Retina (tissue), 1 donor: Measurements from ENCODE around the gene ARHGEF2.

ENCODE experiments used
- DNase-seq: peaks from one replicate; pipeline ENCODE4 v3.0.0-alpha.2; 2016

The ARHGEF2 gene

DNA sequence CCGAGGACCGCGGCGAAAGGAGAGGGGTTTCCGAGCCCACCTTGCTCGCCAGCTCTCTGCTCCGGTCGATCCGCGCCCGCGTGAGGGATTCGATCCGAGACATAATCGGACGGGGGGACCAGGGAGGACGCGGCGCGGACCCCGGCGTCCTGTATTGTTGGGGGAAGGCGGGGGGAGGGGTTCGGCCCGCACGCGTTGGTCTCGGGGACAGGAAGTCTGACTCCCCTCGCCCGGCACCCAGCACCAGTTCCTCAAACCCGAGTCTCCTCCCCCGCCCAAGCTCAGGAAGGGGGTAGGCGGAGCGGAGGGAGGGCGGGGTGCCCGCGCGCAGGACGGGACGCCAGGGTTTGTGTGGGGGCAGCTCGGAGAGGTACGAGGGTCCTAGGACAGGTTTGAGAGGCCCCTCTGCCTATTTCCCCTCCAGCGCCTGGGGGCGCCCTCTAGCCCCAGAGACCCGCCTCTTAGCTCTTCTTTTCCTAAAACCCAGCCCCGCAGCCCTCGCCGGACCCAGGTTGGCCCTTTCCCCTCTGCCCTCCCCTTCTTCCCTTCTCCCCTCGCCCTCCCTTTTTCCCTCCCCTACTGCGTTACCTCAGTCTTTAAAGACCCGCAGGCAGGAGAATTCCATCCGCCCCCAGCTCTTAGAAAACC lies at the start of gene ARHGEF2:
Gene ARHGEF2 (minus strand): TSS at position 223 of the 648 bp plus-strand sequence. CDS start 120 bp downstream, at position 103.
- peak; percentile 74 for DNase-seq

GRCh38 chr1:156026588-156026987 lies 48.2 kb upstream of the ARHGEF2 start:
- no peak for DNase-seq

DNA sequence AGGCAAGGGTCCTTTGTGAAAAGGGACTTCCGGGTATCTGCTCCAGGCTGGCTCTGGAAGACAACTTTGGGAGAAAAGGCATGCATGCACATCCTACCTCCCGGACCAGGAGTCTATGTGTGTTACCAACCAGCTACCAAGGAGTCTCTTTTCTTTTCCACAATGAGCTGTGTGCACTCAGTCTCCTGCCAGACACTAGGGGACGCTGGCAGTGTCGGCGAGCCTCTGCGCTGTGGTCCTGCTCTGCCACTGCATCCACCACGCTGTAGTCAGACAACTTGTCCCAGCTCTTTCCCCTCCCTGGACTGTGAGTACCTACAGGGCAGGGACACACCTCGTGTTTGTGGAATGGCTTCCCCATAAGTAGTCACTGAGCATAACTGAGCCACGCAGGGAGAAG lies 47.5 kb upstream of the ARHGEF2 start:
- DNase-seq, result peak; percentile 39

GRCh38 chr1:156024801-156025200 lies 46.5 kb upstream of the ARHGEF2 start:
- no peak for DNase-seq

- DNase-seq, result no peak
Observed at GRCh38 chr1:156021954-156022353, 43.6 kb upstream of the ARHGEF2 start.

DNA sequence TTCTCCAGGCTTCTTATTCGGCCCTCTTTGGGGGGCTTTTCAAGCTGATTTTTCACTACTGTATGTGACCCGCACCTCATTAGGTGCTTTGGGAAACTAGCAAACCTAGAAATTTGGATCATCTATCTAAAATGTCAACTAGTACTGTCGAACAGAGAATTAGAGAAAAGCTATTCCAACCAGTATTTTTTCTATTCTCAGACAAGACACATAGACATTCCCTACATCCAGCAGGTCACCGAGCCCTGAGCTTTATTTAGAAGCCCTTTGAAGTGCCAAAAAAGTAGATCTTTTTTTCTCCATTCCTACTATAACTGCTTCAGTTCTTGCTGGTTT lies 42.7 kb upstream of the ARHGEF2 start:
- DNase-seq, result no peak

- peak; percentile 92 for DNase-seq
Observed at GRCh38 chr1:156020293-156021092, 42.1 kb upstream of the ARHGEF2 start, which contains the start of gene SSR2. TSS of gene SSR2 (minus strand) at chr1:156020951. CDS start at chr1:156020167, 784 bp downstream.

- no peak for DNase-seq
Observed at GRCh38 chr1:156019946-156020292, 41.6 kb upstream of the ARHGEF2 start.

DNA sequence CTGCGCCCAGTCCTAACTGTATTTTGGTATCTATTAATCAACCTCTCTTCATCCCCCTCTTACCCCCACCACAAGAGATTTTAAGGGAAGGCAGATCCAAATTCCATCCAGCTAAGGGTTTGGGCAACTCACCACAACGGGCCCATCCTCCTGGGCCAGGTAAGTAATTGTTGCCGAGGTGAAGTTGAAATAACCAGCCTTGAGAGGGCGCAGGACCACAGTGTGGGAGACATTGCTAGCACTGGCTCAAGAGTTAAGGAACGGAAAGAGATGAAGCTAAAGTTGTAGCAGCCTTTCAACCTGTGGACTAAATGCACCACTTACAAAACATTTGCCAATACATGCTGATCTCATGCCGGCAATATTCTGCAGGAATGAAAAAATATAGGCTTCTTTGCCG lies 36.5 kb upstream of the ARHGEF2 start:
- no peak for DNase-seq

DNA sequence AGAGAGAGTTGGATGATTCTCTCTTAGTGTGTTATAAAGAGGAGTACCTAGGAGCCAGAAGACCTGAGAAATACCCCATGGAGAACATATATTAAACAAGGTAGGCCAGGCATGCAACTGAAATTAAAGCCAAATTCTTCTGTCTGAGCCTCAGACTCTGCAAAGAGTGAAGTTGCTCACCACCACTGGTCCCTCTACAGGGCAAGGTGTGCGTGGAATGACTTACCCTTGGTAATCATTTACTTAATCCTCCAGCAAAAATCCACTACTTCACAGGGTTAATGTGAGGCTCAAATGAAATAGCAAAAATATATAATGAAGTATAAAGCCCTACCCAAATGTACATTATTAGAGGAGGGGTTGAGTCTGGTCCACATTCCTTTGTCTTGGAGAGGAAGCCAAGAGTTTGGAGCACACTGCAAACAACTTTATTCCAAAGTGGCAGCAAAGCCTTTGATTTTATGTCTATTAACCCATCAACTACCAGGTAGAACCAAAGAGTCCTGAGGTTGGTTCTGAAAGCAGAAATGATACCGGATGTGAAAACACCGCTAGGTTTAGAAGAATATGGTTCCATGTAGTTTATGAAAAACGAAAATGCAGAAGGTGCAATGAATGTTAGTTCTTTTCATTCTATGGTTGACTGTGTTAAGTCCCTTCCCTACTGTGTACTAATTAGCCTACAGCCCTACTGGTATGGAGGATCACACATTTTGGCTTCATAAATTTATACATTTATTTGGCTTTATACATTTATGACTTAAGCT lies 33.9 kb upstream of the ARHGEF2 start:
- no peak for DNase-seq

- DNase-seq, result no peak
Observed at GRCh38 chr1:156009404-156009803, 31.1 kb upstream of the ARHGEF2 start.

- no peak for DNase-seq
Observed at GRCh38 chr1:156006666-156007376, 28.5 kb upstream of the ARHGEF2 start.

DNA sequence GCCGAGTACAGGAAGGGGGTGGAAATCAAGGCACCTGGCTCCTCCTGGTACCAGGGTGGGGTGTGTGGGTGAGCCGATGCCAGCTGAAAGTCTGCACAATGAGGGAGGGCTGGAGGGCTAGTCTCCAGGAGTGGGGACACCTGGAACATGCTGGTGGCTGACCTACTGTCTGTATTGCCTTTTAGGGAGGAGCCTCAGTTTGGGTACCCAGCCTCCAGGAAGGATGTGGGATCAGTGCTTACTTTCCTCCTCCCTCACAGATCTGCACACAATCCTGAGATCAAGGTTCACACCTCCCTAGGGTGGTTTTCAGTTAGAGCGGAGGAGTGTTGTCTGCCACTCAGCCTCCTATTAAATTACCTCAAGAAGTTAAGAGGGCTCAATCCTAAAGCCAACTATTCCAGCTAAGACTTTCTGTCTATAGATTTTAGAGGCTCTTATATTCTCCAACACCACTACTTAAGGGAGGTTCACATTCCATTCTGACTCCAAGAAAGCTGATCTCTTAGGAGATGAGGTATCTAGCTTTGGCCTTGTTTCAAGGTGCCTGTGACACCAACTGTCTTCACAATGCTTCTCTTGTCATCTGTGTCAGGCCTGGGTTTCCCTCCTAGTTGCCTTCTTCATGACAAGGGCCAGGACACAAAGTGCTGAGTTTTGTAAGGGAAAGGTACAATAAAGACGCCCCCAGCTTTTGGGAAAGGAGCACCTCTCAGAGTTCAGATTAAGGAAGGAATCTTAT lies 26.7 kb upstream of the ARHGEF2 start:
- no peak for DNase-seq

- no peak for DNase-seq
Observed at GRCh38 chr1:156003923-156004188, 25.5 kb upstream of the ARHGEF2 start.

DNA sequence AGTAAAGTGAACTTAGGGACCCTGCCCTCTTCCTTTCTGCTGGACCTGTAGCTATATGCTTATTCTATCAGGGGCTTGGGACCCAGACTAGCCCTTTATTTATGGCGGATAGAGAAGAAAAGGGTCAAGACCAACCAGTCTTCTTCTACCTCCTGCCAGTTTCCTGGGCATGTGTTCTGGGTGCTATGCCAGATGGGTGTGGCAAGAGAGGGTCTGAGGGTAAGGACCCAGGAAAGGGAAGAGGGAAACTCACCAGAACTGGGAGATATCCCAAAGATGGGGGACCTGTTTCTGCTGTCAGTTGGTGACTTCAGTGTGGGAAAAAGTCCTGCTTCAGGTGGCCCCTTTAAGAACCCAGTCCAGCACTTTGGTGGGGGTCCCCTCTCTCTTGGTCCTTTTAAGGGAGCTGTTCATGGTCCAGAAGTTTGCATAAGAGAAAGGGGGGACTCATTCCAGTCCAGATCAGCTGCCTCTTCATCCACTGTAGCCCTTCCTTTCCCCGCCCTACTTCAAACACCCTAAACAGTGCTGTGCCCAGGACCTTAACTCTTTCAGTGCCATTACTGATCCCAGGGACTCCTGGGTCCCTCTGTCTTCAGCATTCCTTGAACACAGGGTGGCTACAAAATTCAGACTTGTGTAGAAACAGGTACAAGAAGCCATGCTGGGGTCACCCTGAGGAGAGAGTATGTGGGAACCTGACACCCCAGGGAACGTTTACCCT lies 24.0 kb upstream of the ARHGEF2 start:
- no peak for DNase-seq

- DNase-seq, result no peak
Observed at GRCh38 chr1:156001662-156002171, 23.4 kb upstream of the ARHGEF2 start.

DNA sequence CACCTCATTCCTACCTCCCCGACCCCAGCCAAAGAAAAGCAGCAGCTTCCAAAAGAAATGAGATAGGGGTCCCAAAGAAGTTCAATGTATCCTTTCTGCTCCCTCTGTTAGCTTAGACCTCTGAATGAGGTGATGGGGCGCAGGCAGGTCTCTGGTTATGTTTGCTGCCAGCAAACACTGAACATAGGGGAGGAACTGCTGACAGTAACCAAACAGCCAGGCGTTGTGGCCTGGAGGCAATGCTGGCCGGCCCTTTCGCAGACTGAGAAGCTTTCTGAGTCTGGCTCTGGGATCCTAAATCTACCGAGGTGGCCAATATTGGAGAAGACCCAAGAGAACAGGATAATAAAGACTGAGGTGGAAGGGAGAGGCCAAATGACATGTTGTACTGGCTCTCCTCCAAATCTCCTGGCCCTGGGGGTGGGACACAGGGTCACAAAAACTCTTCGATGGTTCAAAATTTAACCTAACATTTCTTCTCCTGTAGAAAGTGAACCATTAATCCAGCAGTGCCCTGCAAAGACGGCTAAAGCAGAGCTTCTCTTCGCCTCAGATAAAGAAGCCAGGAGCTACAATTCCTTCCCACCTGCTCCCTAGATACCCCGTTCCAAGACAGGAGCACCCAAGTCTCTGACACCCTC lies 22.8 kb upstream of the ARHGEF2 start:
- DNase-seq, result no peak

DNA sequence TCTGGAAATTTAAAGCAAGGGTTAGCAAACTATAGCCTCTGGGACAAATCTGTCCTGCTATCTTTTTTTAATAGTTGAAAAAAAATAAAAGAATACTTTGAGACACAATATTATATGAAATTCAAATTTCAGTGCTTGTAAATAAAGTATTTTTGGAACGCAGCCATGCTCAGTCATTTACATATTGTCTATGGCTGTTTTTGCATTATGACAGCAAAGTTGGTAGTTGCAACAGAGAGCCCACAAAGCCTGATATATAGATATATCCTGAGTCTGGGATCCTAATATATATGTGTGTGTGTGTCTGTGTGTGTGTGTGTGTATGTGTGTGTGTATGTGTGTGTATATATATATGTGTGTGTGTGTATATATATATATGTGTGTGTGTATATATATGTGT lies 21.6 kb upstream of the ARHGEF2 start:
- DNase-seq, result no peak

DNA sequence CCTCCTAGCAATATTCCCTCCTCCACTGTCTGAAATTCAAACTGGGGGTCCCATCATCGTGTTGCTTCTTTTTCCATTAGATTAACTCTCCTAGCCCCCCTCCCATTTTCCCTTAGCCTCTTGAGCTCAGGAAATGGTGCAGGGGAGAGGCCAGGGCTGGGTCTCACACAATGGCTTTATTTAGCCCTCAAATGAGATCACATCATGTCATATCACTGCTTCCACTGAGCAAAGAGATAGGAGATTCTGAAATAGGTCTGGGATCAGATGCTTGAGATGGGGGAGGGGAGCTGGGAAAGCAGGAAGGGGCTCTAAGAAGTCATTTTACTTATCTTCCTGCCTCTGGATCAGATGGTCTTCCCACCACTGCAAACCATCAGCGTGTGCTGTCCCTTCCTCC lies 17.8 kb upstream of the ARHGEF2 start:
- DNase-seq, result no peak

DNA sequence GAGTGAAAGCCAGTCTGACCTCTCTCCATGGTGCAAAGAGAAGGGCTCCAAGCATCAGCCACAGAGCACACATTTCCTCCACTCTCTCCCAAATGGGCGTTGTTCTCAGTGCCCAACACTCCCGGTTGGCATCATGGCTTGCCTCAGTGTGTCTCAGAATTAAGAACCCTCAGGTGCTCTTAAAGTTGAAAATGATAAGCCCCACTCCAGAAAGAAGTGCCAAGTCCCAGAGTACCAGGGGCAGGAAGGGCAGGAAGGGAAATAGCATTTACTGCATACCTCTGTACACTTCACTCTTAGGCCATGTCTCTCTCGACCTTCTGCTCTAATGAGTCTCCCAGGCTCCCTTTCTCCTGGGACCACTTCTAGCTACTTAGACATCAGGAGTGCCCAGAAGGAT lies 15.2 kb upstream of the ARHGEF2 start:
- no peak for DNase-seq
